GM18951 (cell line): ENCODE data around the gene VARS2.
A peak's percentile ranks its signal among the peaks of the same experiment; 100 is the strongest.
"Not testable (repeated sequence)": the region's sequence is repeated elsewhere in the genome, so short reads cannot be mapped to it uniquely, and the experiment has no call there.

Experiments used
- POLR2A ChIP-seq: IDR thresholded peaks from 4 replicates; pipeline ENCODE4 v1.6.1; 2011; ENCODE audit warnings: mild to moderate bottlenecking; ENCODE audit not compliant: insufficient read length, insufficient read depth; ENCODE audit errors: extremely low read depth
- in situ Hi-C: fragments of 300-500 bp; cut with MboI; formaldehyde crosslinking; loops from one replicate; pipeline ENCODE4 v1.12.0; 2022; ENCODE audit warnings: low sequenced_read_pairs, mixed read lengths, inconsistent platforms; ENCODE audit not compliant: unreplicated experiment

The VARS2 gene

GRCh38 chr6:30914076-30914853, at the start of gene VARS2:
Gene VARS2, plus strand, starts transcription at chr6:30914238. Its CDS starts 599 bp downstream, at chr6:30914837.
- TF ChIP-seq POLR2A, result peak; percentile 81
- in situ Hi-C loops, result loop anchor here (10.0 kb wide), 1 partner anchor 161 kb away; no protein-coding TSS in a partner anchor

- TF ChIP-seq POLR2A, result no peak
- in situ Hi-C loops, result no loop called here
Observed at GRCh38 chr6:30864325-30864724, 49.7 kb upstream of the VARS2 start.

GRCh38 chr6:30869241-30869749, 44.7 kb upstream of the VARS2 start:
- in situ Hi-C loops, result not testable (repeated sequence)

GRCh38 chr6:30870546-30870945, 43.5 kb upstream of the VARS2 start:
- in situ Hi-C loops, result no loop called here
- no peak for TF ChIP-seq POLR2A

GRCh38 chr6:30871592-30872183, 42.4 kb upstream of the VARS2 start:
- TF ChIP-seq POLR2A, result no peak
- in situ Hi-C loops, result no loop called here

- no peak for TF ChIP-seq POLR2A
- in situ Hi-C loops, result no loop called here
Observed at GRCh38 chr6:30873137-30873640, 40.8 kb upstream of the VARS2 start.

DNA sequence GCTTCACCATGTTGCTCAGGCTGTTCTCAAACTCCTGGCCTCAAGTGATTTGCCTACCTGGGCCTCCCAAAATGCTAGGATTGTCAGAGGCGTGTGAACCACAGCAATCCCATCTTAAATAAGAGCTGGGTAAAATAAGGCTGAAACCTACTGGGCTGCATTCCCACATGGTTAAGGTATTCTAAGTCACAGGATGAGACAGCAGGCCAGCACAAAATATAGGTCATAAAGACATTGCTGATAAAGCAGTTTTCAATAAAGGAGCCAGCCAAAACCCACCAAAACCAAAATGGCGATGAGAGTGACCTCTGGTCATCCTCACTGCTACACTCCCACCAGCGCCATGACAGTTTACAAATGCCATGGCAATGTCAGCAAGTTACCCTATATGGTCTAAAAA, 40.2 kb upstream of the VARS2 start:
- in situ Hi-C loops, result not testable (repeated sequence)

- TF ChIP-seq POLR2A, result no peak
- in situ Hi-C loops, result no loop called here
Observed at GRCh38 chr6:30875244-30876038, 38.6 kb upstream of the VARS2 start.

DNA sequence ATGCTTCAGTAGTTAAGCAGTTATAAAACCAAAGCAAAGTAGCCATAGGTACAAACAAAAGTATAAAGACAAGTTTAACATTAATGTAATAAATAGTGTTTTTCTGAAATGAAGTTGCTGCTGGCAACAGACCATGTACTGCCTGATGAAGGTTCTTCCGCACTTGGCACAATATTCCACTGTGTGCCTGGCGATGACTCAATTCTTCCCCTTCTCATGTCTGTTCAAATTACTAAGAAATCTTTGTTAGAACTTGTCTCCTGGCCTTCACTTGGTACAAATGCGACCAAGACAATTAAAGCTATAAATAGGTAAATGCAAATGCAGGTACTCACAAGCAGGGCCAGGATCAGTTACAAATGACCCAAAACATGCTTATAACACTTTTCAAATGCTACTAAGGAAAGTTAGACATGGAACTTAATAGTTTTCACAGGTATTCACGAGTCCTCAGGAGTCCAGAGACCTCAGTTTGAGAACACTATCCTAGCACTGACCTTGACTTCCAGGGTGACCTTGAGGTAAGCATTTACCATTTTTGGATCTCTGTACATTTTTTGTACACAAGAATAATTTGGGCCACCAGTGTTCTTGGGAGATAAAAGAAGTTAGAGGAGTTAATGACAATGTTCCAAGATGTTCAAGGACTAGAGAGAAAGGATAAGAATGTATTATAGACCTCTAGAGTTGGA, 37.9 kb upstream of the VARS2 start:
- no peak for TF ChIP-seq POLR2A
- in situ Hi-C loops, result no loop called here

DNA sequence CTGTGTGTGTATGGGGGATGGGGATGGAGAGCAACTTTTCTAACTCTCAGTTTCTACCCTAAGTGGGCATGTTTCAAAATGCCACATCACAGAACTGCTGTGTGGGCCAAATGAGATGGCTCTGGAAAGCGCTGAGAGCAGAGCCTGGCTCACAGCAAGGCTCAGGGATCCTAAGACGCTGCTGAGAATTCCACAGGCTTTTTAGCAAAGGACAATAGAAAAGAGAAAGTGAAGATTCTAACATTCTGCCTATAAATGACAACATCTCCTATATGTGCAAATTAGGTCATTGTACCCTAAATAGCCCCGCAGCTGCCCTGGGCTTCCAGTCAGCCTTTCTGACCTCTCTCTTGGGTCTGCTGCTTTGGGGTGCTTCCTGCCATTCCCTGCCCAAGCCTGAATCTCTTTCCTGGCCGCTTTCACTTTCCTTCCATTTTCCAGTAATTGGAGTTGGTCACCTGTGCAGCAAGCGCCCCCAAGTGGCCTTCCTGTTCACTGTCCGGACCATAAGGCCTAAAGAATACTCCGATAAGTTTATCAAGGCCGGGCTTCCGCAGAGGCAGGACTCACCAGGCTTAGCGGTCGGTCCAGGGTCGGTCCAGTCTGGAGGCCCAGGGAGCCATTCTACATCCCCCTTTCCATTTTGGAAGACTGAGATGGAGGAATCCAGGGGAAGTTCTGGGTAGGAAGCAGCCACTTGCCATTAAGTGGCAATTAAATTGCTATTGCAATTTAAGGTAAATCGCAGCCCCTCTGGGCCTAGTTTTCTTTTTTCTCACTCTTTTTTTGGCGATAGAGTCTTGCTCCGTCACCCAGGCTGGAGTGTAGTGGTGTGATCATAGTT, 36.4 kb upstream of the VARS2 start:
- no peak for TF ChIP-seq POLR2A
- in situ Hi-C loops, result no loop called here

- no peak for TF ChIP-seq POLR2A
- in situ Hi-C loops, result no loop called here
Observed at GRCh38 chr6:30879684-30880427, 34.2 kb upstream of the VARS2 start.
